HCT116 (cell line): ENCODE results near the gene PAM16.

Experiments used
- EZH2 ChIP-seq: fragments of 200-600 bp; sonication (generic); IDR thresholded peaks from 2 replicates; pipeline ENCODE4 v1.6.1; 2017; ENCODE audit warnings: antibody characterized with exemption, mixed run types
- TF ChIP-seq, protein P1 (sequence below): IDR thresholded peaks from 2 replicates; pipeline ENCODE4 v1.6.1; 2011; ENCODE audit warnings: mild to moderate bottlenecking, low read length, moderate library complexity; ENCODE audit not compliant: insufficient replicate concordance; ENCODE audit errors: extremely low read depth

DNA sequence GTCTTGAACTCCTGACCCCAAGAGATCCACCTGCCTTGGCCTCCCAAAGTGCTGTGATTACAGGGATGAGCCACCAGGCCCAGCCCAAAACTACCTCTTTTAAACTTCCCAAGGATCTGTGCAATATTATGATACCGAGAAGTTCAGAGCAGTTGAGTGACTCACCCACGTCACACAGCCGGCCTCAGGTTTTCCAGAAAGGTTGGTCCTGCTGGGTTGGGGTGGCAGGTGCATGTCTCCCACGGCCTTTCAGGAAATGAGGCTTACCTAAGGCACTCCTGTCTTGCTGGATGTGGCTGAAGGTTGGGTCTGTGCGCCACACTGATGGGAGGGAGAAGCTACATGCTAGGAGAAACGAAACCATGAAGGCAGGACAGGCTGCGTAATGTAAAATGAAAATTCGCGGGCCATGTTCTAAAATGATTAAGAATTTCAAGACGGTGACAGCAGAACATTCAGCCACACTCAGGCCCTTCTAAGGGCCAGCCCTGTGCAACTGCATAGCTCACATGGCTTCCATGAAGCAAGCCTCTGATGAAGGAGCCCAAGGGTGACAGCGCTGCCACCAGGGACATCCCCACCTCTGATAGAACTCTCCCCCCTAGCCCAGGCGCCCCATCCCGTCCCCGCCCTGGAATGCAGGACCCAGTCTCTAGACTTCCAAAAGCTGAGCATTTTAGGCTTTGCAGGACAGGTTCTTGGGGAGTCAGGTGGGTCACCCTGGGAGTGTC lies 41.9 kb downstream of the PAM16 start:
- TF ChIP-seq EZH2 = no peak
- TF ChIP-seq, protein P1, sequence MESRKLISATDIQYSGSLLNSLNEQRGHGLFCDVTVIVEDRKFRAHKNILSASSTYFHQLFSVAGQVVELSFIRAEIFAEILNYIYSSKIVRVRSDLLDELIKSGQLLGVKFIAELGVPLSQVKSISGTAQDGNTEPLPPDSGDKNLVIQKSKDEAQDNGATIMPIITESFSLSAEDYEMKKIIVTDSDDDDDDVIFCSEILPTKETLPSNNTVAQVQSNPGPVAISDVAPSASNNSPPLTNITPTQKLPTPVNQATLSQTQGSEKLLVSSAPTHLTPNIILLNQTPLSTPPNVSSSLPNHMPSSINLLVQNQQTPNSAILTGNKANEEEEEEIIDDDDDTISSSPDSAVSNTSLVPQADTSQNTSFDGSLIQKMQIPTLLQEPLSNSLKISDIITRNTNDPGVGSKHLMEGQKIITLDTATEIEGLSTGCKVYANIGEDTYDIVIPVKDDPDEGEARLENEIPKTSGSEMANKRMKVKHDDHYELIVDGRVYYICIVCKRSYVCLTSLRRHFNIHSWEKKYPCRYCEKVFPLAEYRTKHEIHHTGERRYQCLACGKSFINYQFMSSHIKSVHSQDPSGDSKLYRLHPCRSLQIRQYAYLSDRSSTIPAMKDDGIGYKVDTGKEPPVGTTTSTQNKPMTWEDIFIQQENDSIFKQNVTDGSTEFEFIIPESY = no peak
